ENCODE results near the gene LIMS1.

The LIMS1 gene

GRCh38 chr2:108615480-108616090 is 81.3 kb downstream of the LIMS1 start:
- DNase-seq, result no peak

- no peak for DNase-seq
These were observed 82.0 kb downstream of the LIMS1 start for GRCh38 chr2:108616318-108616717.

GRCh38 chr2:108616751-108617161 is 82.5 kb downstream of the LIMS1 start:
- DNase-seq, result no peak

- DNase-seq, result no peak
These were observed 83.3 kb downstream of the LIMS1 start for GRCh38 chr2:108617617-108618016.

- no peak for DNase-seq
These were observed 85.8 kb downstream of the LIMS1 start for GRCh38 chr2:108619925-108620620.

- no peak for DNase-seq
These were observed 86.4 kb downstream of the LIMS1 start for GRCh38 chr2:108620656-108621055.

GRCh38 chr2:108621087-108621559 is 86.9 kb downstream of the LIMS1 start:
- peak in 1 of 2 donors; percentile 38 for DNase-seq

GRCh38 chr2:108621687-108622681 is 87.7 kb downstream of the LIMS1 start:
- peak in 1 of 2 donors; percentile 57 for DNase-seq

GRCh38 chr2:108623616-108624015 is 89.3 kb downstream of the LIMS1 start:
- no peak for DNase-seq

GRCh38 chr2:108625186-108625827 is 91.0 kb downstream of the LIMS1 start:
- DNase-seq, result no peak

- peak in 1 of 2 donors; percentile 31 for DNase-seq
These were observed 91.5 kb downstream of the LIMS1 start for GRCh38 chr2:108625828-108626195.

- DNase-seq, result no peak
These were observed 92.7 kb downstream of the LIMS1 start for GRCh38 chr2:108626995-108627394.

- no peak for DNase-seq
These were observed 93.8 kb downstream of the LIMS1 start for GRCh38 chr2:108627911-108628567.

GRCh38 chr2:108628936-108629335 is 94.7 kb downstream of the LIMS1 start:
- DNase-seq, result no peak

- no peak for DNase-seq
These were observed 95.1 kb downstream of the LIMS1 start for GRCh38 chr2:108629417-108629816.

- no peak for DNase-seq
These were observed 96.5 kb downstream of the LIMS1 start for GRCh38 chr2:108630567-108631405.

- DNase-seq, result no peak
These were observed 98.3 kb downstream of the LIMS1 start for GRCh38 chr2:108632332-108633160.

GRCh38 chr2:108633409-108633808 is 99.1 kb downstream of the LIMS1 start:
- no peak for DNase-seq

GRCh38 chr2:108634011-108634410 is 99.7 kb downstream of the LIMS1 start:
- no peak for DNase-seq

GRCh38 chr2:108634576-108635160 is 100.4 kb downstream of the LIMS1 start:
- DNase-seq, result no peak
